Heart left ventricle (tissue), 16 donors: Measurements from ENCODE around the gene CBL. TPM values are rescaled to one million over a fixed set of nuclear protein-coding genes. Genes with fewer than 3 reads are reported as not detected.

Source experiments
- ATAC-seq, 4 donors: fragments of 200-7000 bp; cut with Tn5 transposase; one replicate each; pipeline ENCODE4 v1.9.1; 2020 to 2022; ENCODE audit warnings: moderate library complexity in 4 of 4, mild to moderate bottlenecking in 3 of 4, moderate number of reproducible peaks in 1 of 4
- DNase-seq, 5 donors: peaks; one replicate each; pipeline ENCODE4 v3.0.0-alpha.2; 2020
- H3K27ac ChIP-seq, 12 donors: fragments of 200-600 bp; sonication (generic) in 4 of 12; one replicate each; pipeline versions ENCODE4 v1.5.0 to v1.8.0; 2016 to 2022; ENCODE audit warnings: mild to moderate bottlenecking in 2 of 12
- H3K27me3 ChIP-seq, 9 donors: fragments of 200-600 bp; sonication (generic) in 2 of 9; one replicate each; pipeline versions ENCODE4 v1.5.1 to v1.8.0; 2016 to 2022; ENCODE audit warnings: mild to moderate bottlenecking in 3 of 9
- H3K36me3 ChIP-seq, 9 donors: fragments of 200-600 bp; sonication (generic) in 2 of 9; one replicate each; pipeline versions ENCODE4 v1.5.0 to v1.8.0; 2018 to 2022; ENCODE audit warnings: mild to moderate bottlenecking in 2 of 9
- H3K4me1 ChIP-seq, 12 donors: fragments of 200-600 bp; sonication (generic) in 4 of 12; one replicate each; pipeline versions ENCODE4 v1.5.0 to v1.8.0; 2016 to 2022; ENCODE audit warnings: mild to moderate bottlenecking in 3 of 12
- H3K4me3 ChIP-seq, 12 donors: fragments of 200-600 bp; sonication (generic) in 4 of 12; one replicate each; pipeline versions ENCODE4 v1.5.0 to v1.8.0; 2017 to 2022; ENCODE audit warnings: mild to moderate bottlenecking in 9 of 12, moderate library complexity in 4 of 12
- H3K9me3 ChIP-seq, 12 donors: fragments of 200-600 bp; sonication (generic) in 4 of 12; one replicate each; pipeline versions ENCODE4 v1.5.0 to v1.8.0; 2016 to 2022; ENCODE audit warnings: mild to moderate bottlenecking in 1 of 12
- CTCF ChIP-seq, 12 donors: fragments of 200-600 bp; sonication (generic) in 4 of 12; IDR thresholded peaks; one replicate each; pipeline versions ENCODE4 v1.5.0 to v1.8.0; 2018 to 2022; ENCODE audit warnings: antibody characterized with exemption in 12 of 12, mild to moderate bottlenecking in 5 of 12
- POLR2A ChIP-seq, 2 donors: fragments of 450-650 bp; IDR thresholded peaks; one replicate each; pipeline ENCODE4 v1.6.1; 2017; ENCODE audit warnings: antibody characterized with exemption in 2 of 2, mild to moderate bottlenecking in 2 of 2, moderate library complexity in 2 of 2
- WGBS, 4 donors: extraction: QIAGEN DNeasy Blood & Tissue Kit in 2 of 4; methylation state at CpG; one replicate each; pipeline versions ENCODE4 v1.1.5 to v1.1.7; 2013 to 2018; 5-methylcytosine and 5-hydroxymethylcytosine counted together
- intact Hi-C, 10 donors: fragments of 100-400 bp; cut with DNase I; formaldehyde crosslinking; loops; one replicate each; pipeline versions ENCODE4 v1.11.1 to v1.14.2; 2022
- polyA plus RNA-seq, 2 donors: library from polyadenylated mRNA; stranded (reverse); fragments of 200-250 nt; gene quantifications; one replicate each; pipeline ENCODE4 v1.2.3, GENCODE V29; 2013
- total RNA-seq, 9 donors: library from RNA; depleted of rRNA in 2 of 9; stranded (reverse); fragments of >200 nt in 2 of 9; fragmentation: NEBNext Ultra II Directional in 3 of 9; extraction: Animal tissue kit (Norgen Biotek cat#: 25700) in 3 of 9; gene quantifications; one replicate each; pipeline versions ENCODE4 v1.1.0 to v1.2.4, GENCODE V29; 2016 to 2023
- donor health status: ischemic (EF 13 %, LVEDD 7.1; RV severe dilation, severe dysfunction).
- donor health status: healthy with polysubstance abuse.
- donor health status: DM: no; HTN: yes; CAD: no.
- donor health status: DM: no; HTN: no; CAD: no.
- donor health status: ischemic (EF 25% LVEDD 6.9; RV normal size, moderate dysfunction).
- donor health status: ischemic (EF 25% LVEDD 5.7; RV mildly dilated, moderate dysfunction).
- donor health status: healthy.
- donor health status: DM: yes; HTN: yes; CAD: no.
- donor health status: ischemic (EF 35%, LVEDD 5.7; RV mildly dilated, moderate dysfunction).
- donor health status: nonischemic (EF 11% LVEDD 7.7; RV severe dilation, severe dysfunction).
- donor health status: DM: yes; HTN: yes; CAD: no.
- donor health status: PGD.
- donor health status: ischemic (EF 29% LVEDD 5.4; RV normal size, mild dysfunction).
- donor health status: nonischemic (EF 23%, LVEDD 6.1; RV moderate dilation, normal function).

CBL gene
- total and polyA plus RNA-seq, 11 donors = 3.1 to 20.4 (median 7.4) TPM

- Histone ChIP-seq H3K4me3 (no peak overlapping the region), H3K27ac (no peak overlapping the region), H3K4me1 (peaks cover 0 to 3% (median 0%) of the 10 kb centered on the region in 12 donors), H3K9me3 (no peaks in the 10 kb centered on the region), H3K36me3 (peaks cover 3 to 70% (median 68%) of the 10 kb centered on the region in 9 donors), H3K27me3 (no peaks in the 10 kb centered on the region)
- no peak for TF ChIP-seq POLR2A (IDR thresholded peaks at IDR 0.05)
- TF ChIP-seq CTCF (IDR thresholded peaks at IDR 0.05) = no peak
- WGBS, 4 donors = 86 to 89% (median 88%) methylated on average over 6 of the region's 6 CpGs
- intact Hi-C loops = no loop called here
- ATAC-seq (no peak), DNase-seq (no peak)
Measured at GRCh38 chr11:119273721-119274120, 67.6 kb downstream of the CBL start.

- no peak overlapping the region for H3K27ac ChIP-seq
- no peak overlapping the region for H3K4me3 ChIP-seq
- no peak for ATAC-seq
- H3K36me3 ChIP-seq = peaks cover 3 to 90% (median 72%) of the 10 kb centered on the region in 9 donors
- no peaks in the 10 kb centered on the region for H3K4me1 ChIP-seq
- TF ChIP-seq POLR2A (IDR thresholded peaks at IDR 0.05) = no peak
- no peak for TF ChIP-seq CTCF (IDR thresholded peaks at IDR 0.05)
- DNase-seq = no peak
- 93 to 100% (median 95%) methylated on average over 1 of the region's 1 CpG for WGBS, 4 donors
- no peaks in the 10 kb centered on the region for H3K27me3 ChIP-seq
- H3K9me3 ChIP-seq = no peaks in the 10 kb centered on the region
- intact Hi-C loops = no loop called here
Measured at GRCh38 chr11:119277660-119278059, 71.5 kb downstream of the CBL start.

DNA sequence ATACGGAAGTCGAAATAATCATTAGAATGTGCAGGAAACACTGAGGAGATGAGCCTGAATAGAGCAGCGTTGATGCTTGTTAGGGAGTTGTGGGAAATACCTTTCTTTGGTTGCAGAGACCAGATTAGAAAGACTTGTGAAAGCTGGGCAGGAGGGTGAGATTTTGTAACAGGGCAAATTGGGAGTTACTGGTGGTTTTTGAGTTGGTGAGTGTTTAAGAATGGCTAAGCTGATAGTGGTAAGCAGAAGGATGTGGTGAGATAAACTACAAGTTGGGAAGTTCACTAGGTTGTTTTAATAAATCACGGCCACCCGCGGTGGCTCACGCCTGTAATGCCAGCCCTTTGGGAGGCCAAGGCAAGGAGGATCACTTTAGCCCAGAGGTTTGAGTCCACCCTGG is 76.4 kb downstream of the CBL start:
- WGBS, 4 donors = 85 to 88% (median 88%) methylated on average over 7 of the region's 7 CpGs
- intact Hi-C loops = loop anchor here in 5 of 10 donors (5.0 to 10.0 kb wide), 6 partner anchors 70 to 148 kb away; partner anchors contain the start of genes CBL (in 3 of the 5) and ABCG4 (in 1 of the 5)
- Histone ChIP-seq H3K4me1 (peaks cover 0 to 7% (median 0%) of the 10 kb centered on the region in 12 donors), H3K36me3 (peaks cover 3 to 73% (median 52%) of the 10 kb centered on the region in 9 donors), H3K9me3 (no peaks in the 10 kb centered on the region), H3K27me3 (no peaks in the 10 kb centered on the region), H3K4me3 (no peak overlapping the region), H3K27ac (no peak overlapping the region)
- DNase-seq (no peak), ATAC-seq (no peak)
- TF ChIP-seq CTCF (IDR thresholded peaks at IDR 0.05) (no peak), POLR2A (IDR thresholded peaks at IDR 0.05) (no peak)

DNA sequence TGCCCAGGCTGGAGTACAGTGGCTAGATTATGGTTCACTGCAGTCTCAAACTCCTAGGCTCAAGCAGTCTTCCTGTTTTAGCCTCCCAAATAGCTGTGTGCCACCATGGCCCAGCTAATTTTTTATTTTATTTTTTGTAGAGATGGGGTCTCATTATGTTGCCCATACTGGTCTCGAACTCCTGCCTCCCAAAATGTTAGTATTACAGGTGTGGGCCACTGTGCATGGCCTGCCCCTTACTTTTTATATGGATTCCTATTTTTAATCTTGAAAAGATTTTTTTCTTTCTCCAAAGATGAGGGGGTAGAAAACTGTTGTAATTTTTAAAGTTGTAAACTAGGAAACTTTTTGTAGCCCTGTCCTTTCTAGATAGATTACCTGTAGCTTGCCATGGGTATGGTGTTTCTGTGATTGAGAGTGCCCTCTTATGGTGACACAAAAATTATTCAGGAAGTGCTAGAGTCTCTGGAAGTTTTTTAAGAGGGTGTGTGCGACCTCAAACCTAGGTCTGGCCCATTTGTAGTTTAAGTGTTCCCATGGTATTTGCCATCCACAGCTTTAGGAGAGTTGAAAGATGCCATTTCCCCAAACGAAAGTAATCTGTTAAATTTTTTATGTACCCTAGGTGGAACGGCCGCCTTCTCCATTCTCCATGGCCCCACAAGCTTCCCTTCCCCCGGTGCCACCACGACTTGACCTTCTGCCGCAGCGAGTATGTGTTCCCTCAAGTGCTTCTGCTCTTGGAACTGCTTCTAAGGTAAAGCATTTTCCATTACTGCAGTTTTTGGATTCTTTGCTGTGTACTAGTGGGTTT is 78.4 kb downstream of the CBL start:
- TF ChIP-seq POLR2A (IDR thresholded peaks at IDR 0.05) = no peak
- peak; percentile 24 to 65 (median 46) for TF ChIP-seq CTCF (IDR thresholded peaks at IDR 0.05)
- Histone ChIP-seq H3K36me3 (peaks cover 0 to 73% (median 49%) of the 10 kb centered on the region in 9 donors), H3K4me1 (peaks cover 0 to 7% (median 0%) of the 10 kb centered on the region in 12 donors), H3K9me3 (no peaks in the 10 kb centered on the region), H3K27me3 (no peaks in the 10 kb centered on the region), H3K27ac (no peak overlapping the region), H3K4me3 (no peak overlapping the region)
- 67 to 70% (median 69%) methylated on average over 9 of the region's 9 CpGs for WGBS, 4 donors
- DNase-seq (no peak), ATAC-seq (peak; percentile 58 to 82 (median 63))
- intact Hi-C loops = loop anchor here in 8 of 10 donors (2.0 to 10.0 kb wide), 7 partner anchors 72 to 150 kb away; partner anchors contain the start of genes CBL (in 6 of the 8) and ABCG4 (in 1 of the 8)
